DND-41 (cell line): ENCODE measurements around the gene LRP6.

Experiments used
- EZH2 ChIP-seq: IDR thresholded peaks from 3 replicates; pipeline ENCODE4 v1.6.1; 2012; ENCODE audit warnings: borderline replicate concordance, low read depth, mild to moderate bottlenecking, moderate library complexity, low read length, inconsistent platforms; ENCODE audit not compliant: severe bottlenecking
- TF ChIP-seq, protein P1 (sequence below): IDR thresholded peaks from 2 replicates; pipeline ENCODE4 v1.5.1; 2012; ENCODE audit warnings: borderline replicate concordance, low read length, moderate library complexity, mild to moderate bottlenecking; ENCODE audit not compliant: poor library complexity, severe bottlenecking; ENCODE audit errors: extremely low read depth

GRCh38 chr12:12116677-12117076, 150.2 kb downstream of the LRP6 start:
- TF ChIP-seq, protein P1, sequence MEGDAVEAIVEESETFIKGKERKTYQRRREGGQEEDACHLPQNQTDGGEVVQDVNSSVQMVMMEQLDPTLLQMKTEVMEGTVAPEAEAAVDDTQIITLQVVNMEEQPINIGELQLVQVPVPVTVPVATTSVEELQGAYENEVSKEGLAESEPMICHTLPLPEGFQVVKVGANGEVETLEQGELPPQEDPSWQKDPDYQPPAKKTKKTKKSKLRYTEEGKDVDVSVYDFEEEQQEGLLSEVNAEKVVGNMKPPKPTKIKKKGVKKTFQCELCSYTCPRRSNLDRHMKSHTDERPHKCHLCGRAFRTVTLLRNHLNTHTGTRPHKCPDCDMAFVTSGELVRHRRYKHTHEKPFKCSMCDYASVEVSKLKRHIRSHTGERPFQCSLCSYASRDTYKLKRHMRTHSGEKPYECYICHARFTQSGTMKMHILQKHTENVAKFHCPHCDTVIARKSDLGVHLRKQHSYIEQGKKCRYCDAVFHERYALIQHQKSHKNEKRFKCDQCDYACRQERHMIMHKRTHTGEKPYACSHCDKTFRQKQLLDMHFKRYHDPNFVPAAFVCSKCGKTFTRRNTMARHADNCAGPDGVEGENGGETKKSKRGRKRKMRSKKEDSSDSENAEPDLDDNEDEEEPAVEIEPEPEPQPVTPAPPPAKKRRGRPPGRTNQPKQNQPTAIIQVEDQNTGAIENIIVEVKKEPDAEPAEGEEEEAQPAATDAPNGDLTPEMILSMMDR = no peak
- no peak for TF ChIP-seq EZH2
